NK-92 treated with Interleukin-12 subunit alpha and Interleukin-12 subunit beta, amount 100 ng/mL, for 24 hours (cell line): ENCODE results near the gene SLC6A8.
"Not testable (repeated sequence)": the region's sequence is repeated elsewhere in the genome, so short reads cannot be mapped to it uniquely, and the experiment has no call there.

ENCODE experiments used
- DNase-seq: peaks from one replicate; lab custom pipeline; 2025; lab: John Stamatoyannopoulos, UW

SLC6A8 gene

DNA sequence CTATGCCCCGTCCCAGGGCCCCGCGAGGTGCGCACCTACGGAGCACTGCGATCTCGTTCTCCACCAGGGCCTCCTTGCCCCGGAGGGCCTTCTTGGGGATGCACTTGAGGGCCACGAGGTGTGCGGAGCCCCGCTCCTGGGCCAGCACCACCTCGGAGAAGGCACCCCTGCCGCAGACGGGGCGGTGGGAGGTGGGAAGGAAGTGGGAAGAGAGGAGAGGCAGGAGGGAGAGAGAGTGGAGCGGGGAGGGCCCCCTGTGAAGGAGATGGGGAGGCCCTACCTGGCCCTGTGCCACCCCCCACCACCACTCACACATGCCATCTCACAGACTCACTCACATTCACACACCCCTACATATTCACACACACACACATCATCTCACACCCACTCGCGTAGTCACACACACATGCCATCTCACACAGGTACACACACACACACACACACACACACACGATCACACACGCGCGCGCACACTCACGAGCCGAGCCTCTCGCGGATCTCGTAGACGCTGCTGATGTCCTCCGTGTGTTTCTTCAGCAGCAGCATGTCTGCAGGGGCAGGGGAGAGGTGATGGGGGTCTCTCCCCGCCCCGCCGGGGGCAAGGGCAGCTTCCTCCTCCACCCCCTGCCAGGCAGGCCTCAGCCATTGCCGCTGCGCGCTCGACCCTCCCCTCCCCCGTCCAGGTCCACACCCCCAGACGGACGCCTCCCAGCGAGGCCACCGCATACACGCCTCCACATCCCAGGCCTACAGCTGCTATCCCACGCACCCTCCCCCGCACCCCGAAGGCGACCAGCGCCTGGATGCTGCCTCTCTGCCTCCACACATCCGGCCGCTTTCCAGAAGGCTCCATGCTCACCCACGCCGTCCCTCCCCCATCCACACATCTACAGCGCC, 14.9 kb upstream of the SLC6A8 start:
- no peak for DNase-seq

DNA sequence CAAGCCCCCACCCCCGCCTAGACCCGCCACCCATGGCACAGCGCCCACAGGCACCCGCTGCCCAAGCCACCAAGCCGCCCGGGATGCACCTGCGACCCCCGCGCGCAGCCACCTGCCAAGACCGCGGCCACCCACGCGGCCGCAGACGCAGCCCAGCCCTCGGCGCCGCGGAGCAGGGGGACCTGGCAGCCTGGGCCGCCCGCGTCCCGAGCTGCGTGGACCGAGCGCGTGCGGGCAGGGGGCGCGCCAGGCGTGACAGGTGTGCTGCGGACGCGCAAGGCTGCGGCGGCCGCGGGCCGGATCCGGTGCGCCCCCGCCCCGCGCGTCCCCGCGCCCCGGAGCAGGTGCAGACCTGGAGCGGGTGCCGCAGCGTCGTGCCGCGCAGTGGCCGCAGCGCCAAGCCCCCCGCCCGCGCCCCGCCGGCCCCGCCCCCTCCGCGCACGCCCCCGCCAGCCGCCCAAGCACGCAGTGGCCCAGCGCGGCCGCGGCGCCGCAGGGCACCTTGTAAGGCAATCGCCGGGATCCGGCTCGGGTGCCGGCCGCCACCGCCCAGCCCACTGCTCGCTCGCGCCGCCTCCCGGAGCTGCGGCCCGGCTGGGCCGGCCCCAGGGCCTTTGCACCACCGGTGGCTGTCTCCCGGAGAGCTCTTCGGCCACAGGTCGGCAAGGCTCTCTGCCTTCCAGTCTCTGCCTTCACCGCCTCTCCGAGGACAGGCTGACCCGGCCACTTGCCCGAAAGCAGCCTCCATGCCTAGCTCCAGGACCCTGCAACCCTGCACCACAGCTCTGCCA, 14.1 kb upstream of the SLC6A8 start, which contains the start of gene PNCK:
PNCK (minus strand) TSS at position 386 of the 791 bp plus-strand sequence. CDS start 737 bp downstream, outside the sequence.
- no peak for DNase-seq

GRCh38 chrX:153674219-153674851, 13.4 kb upstream of the SLC6A8 start:
- no peak for DNase-seq

GRCh38 chrX:153681175-153681574, 6.6 kb upstream of the SLC6A8 start:
- DNase-seq = no peak

DNA sequence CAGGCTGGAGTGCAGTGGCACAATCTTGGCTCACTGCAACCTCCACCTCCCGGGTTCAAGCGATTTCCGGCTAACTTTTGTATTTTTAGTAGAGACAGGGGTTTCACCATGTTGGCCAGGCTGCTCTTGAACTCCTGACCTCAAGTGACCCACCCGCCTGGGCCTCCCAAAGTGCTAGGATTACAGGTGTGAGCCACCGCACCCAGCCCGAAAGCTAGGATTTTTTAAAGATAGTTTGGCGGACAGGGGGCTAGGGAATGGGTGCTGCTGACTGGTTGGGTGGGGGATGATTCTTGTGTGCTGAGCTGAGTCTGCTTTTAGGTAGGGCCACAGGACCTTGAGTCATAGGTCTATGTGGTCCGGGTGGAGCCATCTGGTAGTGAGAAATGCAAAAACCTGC, 4.2 kb upstream of the SLC6A8 start:
- DNase-seq = not testable (repeated sequence)

DNA sequence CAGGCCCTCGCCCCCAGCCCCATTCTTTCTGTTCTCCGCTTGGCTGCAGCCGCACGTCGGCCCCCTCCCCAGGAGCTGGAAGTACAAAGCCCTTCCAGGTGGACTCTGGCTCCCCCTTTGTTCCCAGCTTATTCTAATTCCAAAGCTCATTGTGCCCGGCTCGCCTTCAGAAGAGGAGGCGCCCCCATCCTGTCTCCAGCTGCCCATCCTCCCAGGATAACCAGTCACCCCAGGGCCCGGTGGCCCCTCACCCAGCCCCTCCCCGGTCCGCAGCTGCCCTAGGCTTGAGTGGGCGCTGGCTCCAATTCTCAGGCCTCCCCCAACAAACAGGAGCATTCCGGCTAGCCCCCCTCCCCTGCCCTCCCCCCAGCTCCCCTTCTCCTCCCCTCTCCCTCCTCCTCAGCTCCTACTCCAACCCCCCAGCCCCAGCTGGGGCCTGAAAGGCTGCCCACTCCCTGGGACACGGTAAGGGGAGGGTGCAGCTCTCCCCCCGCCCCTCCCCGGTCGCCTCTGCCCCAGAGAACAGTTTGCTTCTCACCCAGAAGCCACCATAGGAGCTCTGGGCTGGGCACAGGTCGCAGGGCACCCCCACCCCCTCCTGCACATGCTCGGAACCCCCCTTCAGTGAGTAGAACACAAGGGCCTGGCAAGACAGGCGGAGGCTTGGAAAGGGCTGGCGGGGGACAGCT, 3.1 kb upstream of the SLC6A8 start:
- DNase-seq = no peak

DNA sequence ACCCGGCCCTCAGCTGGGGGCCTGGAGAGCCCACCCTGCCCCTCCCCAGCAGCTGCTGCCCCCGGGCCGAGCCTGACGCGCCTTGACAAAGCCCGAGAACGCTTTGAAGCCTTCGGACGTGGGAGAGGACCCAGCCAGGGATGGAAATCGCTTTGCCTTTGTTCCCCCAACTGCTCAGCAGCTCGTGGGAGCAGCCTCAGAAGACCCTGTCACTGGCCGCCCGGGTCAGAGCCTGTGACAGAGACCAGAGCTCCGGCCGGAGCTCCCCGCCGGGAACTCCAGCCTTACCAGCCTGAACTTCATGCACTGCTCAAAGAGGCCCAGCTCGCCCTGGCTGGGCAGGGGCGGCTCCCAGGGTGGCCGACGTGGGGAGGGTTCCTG, 2.6 kb upstream of the SLC6A8 start:
- DNase-seq = no peak

GRCh38 chrX:153685751-153686696, 1.7 kb upstream of the SLC6A8 start:
- no peak for DNase-seq

GRCh38 chrX:153686711-153687110, 1.0 kb upstream of the SLC6A8 start:
- DNase-seq = no peak

DNA sequence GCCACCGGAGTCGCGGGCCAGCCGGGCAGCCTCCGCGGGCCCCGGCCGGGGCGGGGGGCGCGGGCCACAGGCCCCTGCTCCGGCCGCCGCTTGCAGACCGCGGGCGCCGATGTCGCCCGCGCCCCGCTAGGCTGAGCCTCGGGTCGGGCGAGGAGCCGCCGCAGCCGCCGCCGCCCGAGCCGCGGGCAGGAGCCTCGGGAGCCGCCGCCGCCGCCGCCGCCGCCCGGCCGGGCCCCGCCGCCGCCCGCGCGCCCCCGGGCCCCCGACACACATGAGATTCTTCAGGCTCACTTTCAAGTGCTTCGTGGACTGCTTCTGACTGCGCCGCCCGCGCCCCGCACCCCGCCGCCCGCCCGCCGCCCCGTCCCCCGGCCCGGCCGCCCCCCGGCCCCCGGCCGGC, 345 bp downstream of the SLC6A8 start:
- no peak for DNase-seq

DNA sequence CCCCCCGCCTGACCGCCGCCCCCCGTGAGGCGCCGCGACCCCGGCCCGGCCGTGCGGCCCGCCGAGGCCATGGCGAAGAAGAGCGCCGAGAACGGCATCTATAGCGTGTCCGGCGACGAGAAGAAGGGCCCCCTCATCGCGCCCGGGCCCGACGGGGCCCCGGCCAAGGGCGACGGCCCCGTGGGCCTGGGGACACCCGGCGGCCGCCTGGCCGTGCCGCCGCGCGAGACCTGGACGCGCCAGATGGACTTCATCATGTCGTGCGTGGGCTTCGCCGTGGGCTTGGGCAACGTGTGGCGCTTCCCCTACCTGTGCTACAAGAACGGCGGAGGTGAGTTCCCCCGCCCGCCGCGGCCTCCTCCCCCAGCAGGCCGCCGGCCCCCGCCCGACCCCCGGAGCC, 780 bp downstream of the SLC6A8 start:
- no peak for DNase-seq

- no peak for DNase-seq
Measured at GRCh38 chrX:153688911-153689590, 1.3 kb downstream of the SLC6A8 start.

- no peak for DNase-seq
Measured at GRCh38 chrX:153689654-153690465, 2.1 kb downstream of the SLC6A8 start.

DNA sequence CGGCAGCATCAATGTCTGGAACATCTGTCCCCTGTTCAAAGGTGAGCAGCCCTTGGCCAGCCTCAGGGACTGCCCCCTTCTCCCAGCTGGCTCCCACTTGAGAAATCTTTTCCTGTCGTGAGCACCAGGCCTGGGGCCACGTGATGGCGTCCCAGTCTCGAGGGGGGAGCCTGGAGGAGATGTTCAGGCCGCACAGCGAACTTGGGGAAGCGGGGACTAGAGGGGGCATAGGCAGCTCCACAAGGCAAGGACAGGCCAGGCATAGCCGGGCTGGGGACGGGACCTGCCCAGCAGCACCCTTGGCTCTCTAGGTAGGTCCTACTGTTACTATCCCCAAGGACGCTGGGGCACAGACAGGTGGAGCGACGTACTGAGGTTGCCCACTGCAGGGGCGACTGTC, 2.7 kb downstream of the SLC6A8 start:
- no peak for DNase-seq

DNA sequence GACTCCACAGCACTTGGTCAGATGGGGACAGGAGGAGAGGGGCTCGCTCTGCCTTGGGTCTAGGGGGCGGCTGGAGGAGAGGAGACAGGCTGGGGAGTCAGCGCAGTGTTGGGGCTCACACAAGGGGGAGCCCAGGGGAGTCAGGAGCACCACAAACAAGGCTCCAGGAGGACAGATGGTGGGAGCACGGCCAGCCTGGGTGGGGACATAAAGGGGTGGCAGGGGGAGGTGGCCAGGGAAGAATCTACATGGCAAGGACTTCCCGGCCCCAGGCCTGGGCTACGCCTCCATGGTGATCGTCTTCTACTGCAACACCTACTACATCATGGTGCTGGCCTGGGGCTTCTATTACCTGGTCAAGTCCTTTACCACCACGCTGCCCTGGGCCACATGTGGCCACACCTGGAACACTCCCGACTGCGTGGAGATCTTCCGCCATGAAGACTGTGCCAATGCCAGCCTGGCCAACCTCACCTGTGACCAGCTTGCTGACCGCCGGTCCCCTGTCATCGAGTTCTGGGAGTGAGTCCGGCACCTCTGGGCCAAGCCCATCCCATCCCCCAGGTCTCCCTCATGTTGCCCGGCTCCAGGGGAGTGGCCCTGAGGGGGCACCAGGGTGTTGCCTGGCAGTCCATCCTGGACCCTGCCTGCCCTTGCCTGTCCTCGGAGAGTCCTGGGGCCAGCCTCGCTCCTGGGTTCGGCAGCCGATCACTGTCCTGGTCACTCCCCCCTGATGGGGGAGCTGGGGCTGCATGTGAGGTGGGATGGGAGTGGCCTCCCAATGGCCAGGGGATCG, 3.5 kb downstream of the SLC6A8 start:
- DNase-seq = not testable (repeated sequence)

DNA sequence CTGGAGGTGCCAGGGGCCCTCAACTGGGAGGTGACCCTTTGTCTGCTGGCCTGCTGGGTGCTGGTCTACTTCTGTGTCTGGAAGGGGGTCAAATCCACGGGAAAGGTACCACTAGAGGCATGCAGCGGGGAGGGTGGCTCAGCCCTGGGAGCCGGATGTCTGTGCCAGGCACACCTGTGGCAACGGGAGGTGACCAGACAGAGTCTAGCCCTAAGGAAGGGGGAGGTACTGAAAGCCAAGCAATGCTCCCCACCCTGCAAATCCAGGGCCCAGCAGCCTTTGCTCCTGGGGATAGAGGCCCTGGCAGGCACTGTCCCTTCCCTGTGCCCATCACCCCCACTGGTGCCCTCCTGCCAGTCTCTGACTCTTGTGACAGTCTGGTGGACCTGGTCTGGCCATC, 4.3 kb downstream of the SLC6A8 start:
- DNase-seq = no peak

DNA sequence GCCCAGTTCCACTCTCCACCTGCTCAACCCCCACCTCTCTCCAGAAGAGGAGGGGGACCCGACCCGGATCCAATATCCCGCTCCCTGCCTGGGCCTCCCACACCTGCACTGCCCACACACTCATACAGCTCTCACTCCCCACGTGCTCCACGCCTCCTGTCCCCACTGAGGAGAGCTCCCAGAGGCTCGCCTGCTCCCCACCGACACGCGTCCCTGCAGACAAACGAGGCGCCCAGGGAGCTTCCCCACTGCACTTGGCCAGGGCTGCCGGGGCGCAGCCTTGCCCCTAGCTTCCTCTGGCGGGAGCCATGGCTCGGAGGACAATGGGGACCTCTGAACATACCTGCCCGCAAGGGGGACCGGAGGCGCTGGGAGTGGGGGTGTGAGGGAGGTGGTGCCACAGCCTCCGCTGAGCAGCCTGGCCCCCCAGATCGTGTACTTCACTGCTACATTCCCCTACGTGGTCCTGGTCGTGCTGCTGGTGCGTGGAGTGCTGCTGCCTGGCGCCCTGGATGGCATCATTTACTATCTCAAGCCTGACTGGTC, 5.0 kb downstream of the SLC6A8 start:
- DNase-seq = no peak
